ENCODE results near the gene GPC6.

Gene GPC6

DNA sequence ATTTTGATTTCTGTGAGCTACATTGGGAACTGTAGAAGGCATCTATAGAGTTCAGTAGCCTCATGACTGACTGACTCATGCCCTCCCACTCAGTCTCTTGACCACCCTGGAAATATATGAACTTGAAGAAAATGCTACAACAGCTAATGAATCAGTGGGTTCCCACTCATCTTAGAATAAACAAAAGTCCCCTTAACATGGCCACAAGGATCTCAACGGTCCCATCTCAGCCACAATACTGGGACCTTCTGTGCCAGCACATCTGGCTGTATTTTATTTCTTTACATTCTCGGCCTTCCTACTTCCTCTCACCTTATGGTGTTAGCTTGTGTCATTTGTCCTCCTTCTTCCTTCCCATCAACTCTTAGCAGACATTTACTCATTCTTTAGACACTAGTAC, 633.1 kb downstream of the GPC6 start:
- in situ Hi-C loops (cut with MboI; ENCODE audit: low pct_unique_long_range_greater_than_20kb, low sequenced_read_pairs, unreplicated experiment) = no loop called here
- no peak for TF ChIP-seq CTCF (IDR thresholded peaks at IDR 0.05; ENCODE audit: extremely low read depth, insufficient read depth, missing control alignments)
- DNase-seq (ENCODE audit: low spot score) = no peak

- DNase-seq (ENCODE audit: low spot score) = no peak
- no peak for TF ChIP-seq CTCF (IDR thresholded peaks at IDR 0.05; ENCODE audit: extremely low read depth, insufficient read depth, missing control alignments)
- in situ Hi-C loops (cut with MboI; ENCODE audit: low pct_unique_long_range_greater_than_20kb, low sequenced_read_pairs, unreplicated experiment) = no loop called here
These were observed 635.2 kb downstream of the GPC6 start for GRCh38 chr13:93861818-93862217.

DNA sequence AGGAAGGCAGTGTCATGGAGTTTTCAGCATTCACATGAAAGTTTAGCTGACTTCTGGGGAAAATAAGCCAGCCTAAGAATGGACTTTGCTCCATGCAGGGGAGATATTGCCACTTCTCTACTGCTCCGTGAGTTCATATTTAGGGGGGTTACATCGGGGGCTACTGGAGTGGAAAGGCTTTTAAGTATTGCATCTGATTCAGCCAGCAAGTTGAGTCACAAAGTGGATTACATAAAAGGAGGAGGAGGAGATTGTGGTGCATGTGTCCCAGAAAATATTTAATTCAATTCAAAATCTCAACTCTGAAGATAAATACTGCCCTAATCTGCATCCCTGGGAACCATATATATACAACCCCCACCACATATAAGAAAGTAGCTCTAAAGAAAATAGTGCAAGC, 635.7 kb downstream of the GPC6 start:
- in situ Hi-C loops (cut with MboI; ENCODE audit: low pct_unique_long_range_greater_than_20kb, low sequenced_read_pairs, unreplicated experiment) = no loop called here
- DNase-seq (ENCODE audit: low spot score) = no peak
- TF ChIP-seq CTCF (IDR thresholded peaks at IDR 0.05; ENCODE audit: extremely low read depth, insufficient read depth, missing control alignments) = no peak

DNA sequence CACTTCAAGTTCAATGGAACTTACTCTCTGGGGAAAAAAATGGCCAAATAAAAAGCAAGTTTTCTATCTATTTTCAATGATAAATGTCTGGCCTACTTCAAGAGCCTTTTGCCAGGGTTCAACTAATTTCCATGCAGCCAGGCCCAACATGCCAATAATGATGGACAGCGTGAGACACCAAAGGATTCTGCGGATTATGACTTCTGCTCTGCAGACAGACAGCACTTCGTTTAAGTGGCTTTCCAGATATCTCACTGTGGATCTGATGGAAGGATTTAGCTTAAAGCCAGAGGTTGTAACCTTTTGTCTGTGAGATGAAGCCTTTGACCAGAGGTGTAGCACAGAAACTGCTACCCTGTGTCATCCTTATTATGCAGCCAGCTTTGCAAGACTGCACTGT, 638.6 kb downstream of the GPC6 start:
- in situ Hi-C loops (cut with MboI; ENCODE audit: low pct_unique_long_range_greater_than_20kb, low sequenced_read_pairs, unreplicated experiment) = no loop called here
- TF ChIP-seq CTCF (IDR thresholded peaks at IDR 0.05; ENCODE audit: extremely low read depth, insufficient read depth, missing control alignments) = no peak
- DNase-seq (ENCODE audit: low spot score) = no peak

GRCh38 chr13:93867481-93867880, 640.9 kb downstream of the GPC6 start:
- in situ Hi-C loops (cut with MboI; ENCODE audit: low pct_unique_long_range_greater_than_20kb, low sequenced_read_pairs, unreplicated experiment) = no loop called here
- no peak for TF ChIP-seq CTCF (IDR thresholded peaks at IDR 0.05; ENCODE audit: extremely low read depth, insufficient read depth, missing control alignments)
- no peak for DNase-seq (ENCODE audit: low spot score)

GRCh38 chr13:93872376-93872775, 645.8 kb downstream of the GPC6 start:
- in situ Hi-C loops (cut with MboI; ENCODE audit: low pct_unique_long_range_greater_than_20kb, low sequenced_read_pairs, unreplicated experiment) = no loop called here
- TF ChIP-seq CTCF (IDR thresholded peaks at IDR 0.05; ENCODE audit: extremely low read depth, insufficient read depth, missing control alignments) = no peak
- DNase-seq (ENCODE audit: low spot score) = no peak

DNA sequence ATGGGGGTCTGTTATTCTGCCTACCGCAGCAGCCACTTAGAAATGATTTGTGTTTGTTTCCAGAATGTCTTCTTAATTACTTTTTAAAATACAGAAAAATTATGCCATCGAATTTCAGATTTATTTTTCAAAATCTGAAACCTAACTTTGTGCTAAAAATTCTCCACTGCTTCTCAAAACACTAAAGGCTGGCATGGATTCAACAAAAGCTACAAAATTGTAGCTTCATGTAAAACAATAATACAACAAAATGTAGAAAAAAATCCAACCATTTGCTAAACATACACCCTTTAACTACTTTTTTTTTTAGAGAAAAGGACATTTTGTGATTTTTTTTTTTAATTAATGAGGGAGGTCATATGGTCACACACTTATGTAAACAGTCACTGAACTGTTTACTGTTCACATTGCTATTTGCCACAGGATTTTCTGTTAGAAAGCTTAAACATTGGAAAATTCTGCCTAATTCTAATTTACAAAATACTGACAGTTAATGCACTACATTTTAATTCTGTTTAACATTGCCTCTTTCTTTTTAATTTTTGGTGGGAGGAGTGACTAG, 646.3 kb downstream of the GPC6 start:
- DNase-seq (ENCODE audit: low spot score) = no peak
- TF ChIP-seq CTCF (IDR thresholded peaks at IDR 0.05; ENCODE audit: extremely low read depth, insufficient read depth, missing control alignments) = no peak
- in situ Hi-C loops (cut with MboI; ENCODE audit: low pct_unique_long_range_greater_than_20kb, low sequenced_read_pairs, unreplicated experiment) = no loop called here
